ENCODE measurements around the gene IL1F10.

DNA sequence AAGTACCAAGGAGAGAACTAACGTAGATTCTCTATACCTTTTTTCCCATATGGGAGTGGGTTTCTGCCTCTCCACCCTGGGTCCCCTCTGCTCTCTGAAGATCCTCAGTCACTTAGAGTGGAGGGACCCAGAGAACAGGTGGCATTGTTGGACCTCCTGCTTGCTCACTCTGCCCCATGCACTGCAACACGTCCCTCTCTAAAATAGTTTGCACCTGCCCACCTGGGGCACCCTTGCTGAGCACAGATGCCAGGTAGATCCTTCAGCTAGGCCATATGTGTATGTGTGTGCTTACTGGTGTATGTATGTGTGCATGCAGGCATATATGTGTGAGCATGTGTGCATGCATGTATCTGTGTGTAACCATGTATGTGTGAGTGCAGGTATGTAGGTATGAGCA, 6.5 kb upstream of the IL1F10 start:
- TF ChIP-seq CTCF (IDR thresholded peaks at IDR 0.05; ENCODE audit: poor library complexity) (no peak), EZH2 (IDR thresholded peaks at IDR 0.05; ENCODE audit: borderline replicate concordance) (no peak)

Data from hepatocyte (in vitro differentiated cells).